Measurements from ENCODE around the gene PCDHGB3.
"Not testable (repeated sequence)": the region's sequence is repeated elsewhere in the genome, so short reads cannot be mapped to it uniquely, and the experiment has no call there.

Gene PCDHGB3

DNA sequence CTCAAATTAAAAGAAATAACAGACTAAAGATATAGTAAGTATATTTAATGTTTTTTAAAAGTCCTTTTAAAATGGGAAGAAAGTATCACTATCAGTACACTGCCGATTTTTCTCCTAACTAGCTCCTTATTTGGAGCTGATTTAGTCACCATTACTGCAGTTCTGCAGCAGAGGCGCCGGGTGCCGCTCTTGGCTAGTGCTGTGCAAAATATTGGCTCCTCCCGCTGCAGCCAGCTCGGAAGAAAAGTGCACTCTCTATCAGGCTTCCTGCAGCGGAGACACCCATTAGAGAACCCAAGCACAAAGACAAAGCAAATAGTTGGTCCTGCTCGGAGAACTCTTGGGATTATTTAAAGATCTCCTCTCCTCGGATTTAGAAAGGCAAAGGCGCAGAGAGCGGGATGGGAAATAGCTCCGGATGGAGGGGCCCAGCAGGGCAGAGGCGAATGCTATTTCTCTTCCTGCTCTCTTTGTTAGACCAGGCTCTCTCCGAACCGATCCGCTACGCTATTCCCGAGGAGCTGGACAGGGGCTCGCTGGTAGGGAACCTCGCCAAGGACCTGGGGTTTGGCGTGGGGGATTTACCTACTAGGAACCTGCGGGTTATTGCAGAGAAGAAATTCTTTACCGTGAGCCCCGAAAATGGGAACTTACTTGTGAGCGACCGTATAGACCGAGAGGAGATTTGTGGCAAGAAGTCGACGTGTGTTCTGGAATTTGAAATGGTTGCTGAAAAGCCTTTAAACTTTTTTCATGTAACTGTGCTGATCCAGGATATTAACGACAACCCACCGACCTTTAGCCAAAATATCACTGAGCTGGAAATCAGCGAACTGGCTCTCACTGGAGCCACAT is at the start of gene PCDHGB3:
Gene PCDHGB3, plus strand, starts transcription at position 249 of the 855 bp plus-strand sequence. Its CDS starts 153 bp downstream, at position 402.
- no CpG with 5 or more reads among the region's 32 CpGs for WGBS (ENCODE audit: insufficient coverage, insufficient read length)
- Histone ChIP-seq H3K4me3 (ENCODE audit: low read length) (no peak within 1 kb of the TSS), H3K27ac (ENCODE audit: low read length) (no peak within 1 kb of the TSS), H3K9me3 (ENCODE audit: control insufficient read depth, insufficient read depth, low read length) (no peaks in the 10 kb centered on the region; the same call in 1 of the 2 replicates), H3K36me3 (ENCODE audit: control insufficient read depth, insufficient read depth, low read length) (peaks cover 3% of the 10 kb centered on the region; the same call in 1 of the 2 replicates), H3K4me1 (ENCODE audit: control insufficient read depth, insufficient read depth, low read length) (no peaks in the 10 kb centered on the region), H3K27me3 (ENCODE audit: control insufficient read depth, insufficient read depth, low read length) (no peaks in the 10 kb centered on the region)
- no peak for DNase-seq (ENCODE audit: low read depth, low spot score)

DNA sequence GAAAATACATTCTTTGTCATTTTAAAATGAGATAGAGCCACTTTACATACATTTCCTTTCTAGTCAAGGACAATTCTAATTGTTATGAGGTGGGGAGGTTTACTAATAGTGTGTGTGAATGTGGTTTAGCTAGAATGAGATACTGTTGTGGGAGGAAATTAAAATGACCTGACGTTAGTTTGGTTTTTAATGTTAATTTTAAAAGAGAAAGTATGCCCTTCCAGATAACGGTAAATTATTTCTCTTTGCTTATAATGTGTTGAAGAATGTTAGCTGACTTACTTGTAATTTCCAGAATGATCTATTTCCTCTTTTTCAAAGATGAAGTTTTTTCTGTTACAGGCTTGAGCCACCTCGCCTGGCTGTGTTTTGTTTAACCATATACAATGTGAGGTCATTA is 47.8 kb upstream of the PCDHGB3 start:
- Histone ChIP-seq H3K4me1 (ENCODE audit: control insufficient read depth, insufficient read depth, low read length) (peaks cover 2% of the 10 kb centered on the region; the same call in 1 of the 2 replicates), H3K36me3 (ENCODE audit: control insufficient read depth, insufficient read depth, low read length) (peaks cover 8% of the 10 kb centered on the region; the same call in 1 of the 2 replicates), H3K4me3 (ENCODE audit: low read length) (no peak overlapping the region), H3K9me3 (ENCODE audit: control insufficient read depth, insufficient read depth, low read length) (no peaks in the 10 kb centered on the region; the same call in 1 of the 2 replicates), H3K27me3 (ENCODE audit: control insufficient read depth, insufficient read depth, low read length) (no peaks in the 10 kb centered on the region), H3K27ac (ENCODE audit: low read length) (no peak overlapping the region)
- WGBS (ENCODE audit: insufficient coverage, insufficient read length), result 100% methylated on average over 2 of the region's 3 CpGs
- no peak for DNase-seq (ENCODE audit: low read depth, low spot score)

DNA sequence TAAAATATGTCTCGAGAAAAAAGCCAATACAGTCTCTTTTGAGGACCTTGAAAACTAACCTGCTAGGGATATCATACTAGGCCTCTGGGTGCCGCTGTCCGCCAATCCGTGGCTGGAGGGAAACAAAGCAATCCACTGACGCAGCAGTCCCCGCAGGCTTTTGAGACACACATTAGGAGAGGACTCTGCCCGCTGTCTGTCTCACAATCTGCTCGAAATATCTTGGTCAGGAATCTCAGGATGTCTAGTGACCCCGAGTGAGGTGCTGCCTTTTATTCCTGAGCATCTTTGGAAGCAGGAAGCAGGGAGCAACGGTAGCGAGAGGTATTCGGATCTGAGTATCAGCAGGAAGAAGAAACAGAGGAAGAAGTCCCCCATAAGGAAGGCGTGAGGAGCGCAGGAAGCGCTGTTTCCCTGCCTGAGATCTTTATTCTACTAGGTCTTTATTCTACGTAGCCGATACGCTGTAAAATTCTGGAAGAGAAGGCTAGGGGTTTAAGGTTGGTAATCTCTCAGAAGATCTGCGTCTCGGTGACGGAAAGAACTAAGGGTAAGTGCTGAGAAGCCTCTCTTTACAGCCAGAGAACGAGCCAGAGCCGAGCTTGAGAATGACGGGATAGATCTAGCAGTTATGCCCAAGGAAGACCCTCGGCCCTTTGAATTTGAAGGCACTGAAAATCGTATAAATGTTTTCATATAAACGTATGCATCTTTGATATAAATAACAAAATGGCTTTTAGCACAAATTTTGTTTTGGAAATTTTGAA is 43.8 kb upstream of the PCDHGB3 start:
- WGBS (ENCODE audit: insufficient coverage, insufficient read length), result no CpG with 5 or more reads among the region's 27 CpGs
- Histone ChIP-seq H3K9me3 (ENCODE audit: control insufficient read depth, insufficient read depth, low read length) (no peaks in the 10 kb centered on the region), H3K4me1 (ENCODE audit: control insufficient read depth, insufficient read depth, low read length) (no peaks in the 10 kb centered on the region), H3K4me3 (ENCODE audit: low read length) (peak overlapping the region; percentile 23; the same call in 1 of the 2 replicates), H3K36me3 (ENCODE audit: control insufficient read depth, insufficient read depth, low read length) (no peaks in the 10 kb centered on the region), H3K27ac (ENCODE audit: low read length) (no peak overlapping the region), H3K27me3 (ENCODE audit: control insufficient read depth, insufficient read depth, low read length) (no peaks in the 10 kb centered on the region)
- DNase-seq (ENCODE audit: low read depth, low spot score), result peak; percentile 41

DNA sequence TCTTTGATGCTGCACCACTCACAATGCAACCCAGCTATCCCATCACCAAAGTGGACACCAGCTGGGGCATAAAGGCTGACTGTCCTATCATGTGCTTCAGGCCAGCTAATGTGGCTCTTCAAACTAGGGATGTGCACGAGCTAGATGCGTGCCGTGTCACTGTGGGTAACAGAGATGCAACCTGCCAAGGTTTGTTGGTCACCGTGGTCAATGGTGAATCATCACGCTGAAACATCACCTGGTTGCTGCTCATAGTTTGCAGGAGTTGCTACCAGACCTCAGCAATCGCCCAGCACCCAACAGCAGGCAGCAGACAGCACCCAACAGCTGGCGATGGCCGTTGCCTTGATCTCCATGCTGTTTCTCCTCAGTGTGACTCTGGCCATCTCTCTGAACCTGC is 41.8 kb upstream of the PCDHGB3 start:
- no CpG with 5 or more reads among the region's 8 CpGs for WGBS (ENCODE audit: insufficient coverage, insufficient read length)
- Histone ChIP-seq H3K27ac (ENCODE audit: low read length) (no peak overlapping the region), H3K4me1 (ENCODE audit: control insufficient read depth, insufficient read depth, low read length) (no peaks in the 10 kb centered on the region), H3K27me3 (ENCODE audit: control insufficient read depth, insufficient read depth, low read length) (no peaks in the 10 kb centered on the region), H3K36me3 (ENCODE audit: control insufficient read depth, insufficient read depth, low read length) (no peaks in the 10 kb centered on the region), H3K4me3 (ENCODE audit: low read length) (no peak overlapping the region), H3K9me3 (ENCODE audit: control insufficient read depth, insufficient read depth, low read length) (no peaks in the 10 kb centered on the region)
- DNase-seq (ENCODE audit: low read depth, low spot score), result no peak

DNA sequence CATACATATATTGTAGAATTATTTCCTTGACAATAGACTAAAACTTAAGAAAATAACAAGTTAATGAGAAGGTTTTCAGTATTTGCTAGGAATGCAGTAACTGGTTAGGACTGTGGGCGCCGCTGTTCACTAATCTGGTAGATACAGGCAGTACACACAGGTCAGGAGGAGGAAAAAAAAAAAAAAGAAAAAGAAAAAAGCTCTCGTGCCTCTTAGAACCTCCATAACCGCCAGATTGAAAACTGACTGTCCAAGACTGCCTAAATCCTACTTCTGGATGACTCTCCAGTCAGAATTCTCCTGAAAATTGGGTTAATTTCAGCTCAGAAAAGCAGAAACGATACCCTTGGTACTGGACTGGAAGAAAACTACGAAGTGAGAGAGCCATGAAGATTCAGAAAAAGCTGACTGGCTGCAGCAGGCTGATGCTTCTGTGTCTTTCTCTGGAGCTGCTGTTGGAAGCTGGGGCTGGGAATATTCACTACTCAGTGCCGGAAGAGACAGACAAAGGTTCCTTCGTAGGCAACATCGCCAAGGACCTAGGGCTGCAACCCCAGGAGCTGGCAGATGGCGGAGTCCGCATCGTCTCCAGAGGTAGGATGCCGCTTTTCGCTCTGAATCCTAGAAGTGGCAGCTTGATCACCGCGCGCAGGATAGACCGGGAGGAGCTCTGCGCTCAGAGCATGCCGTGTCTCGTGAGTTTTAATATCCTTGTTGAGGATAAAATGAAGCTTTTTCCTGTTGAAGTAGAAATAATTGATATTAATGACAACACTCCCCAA is 39.6 kb upstream of the PCDHGB3 start, which contains the start of gene PCDHGA1:
Gene PCDHGA1, plus strand, starts transcription at position 216 of the 782 bp plus-strand sequence.
- no peaks in the 10 kb centered on the region for H3K9me3 ChIP-seq (ENCODE audit: control insufficient read depth, insufficient read depth, low read length)
- WGBS (ENCODE audit: insufficient coverage, insufficient read length), result no CpG with 5 or more reads among the region's 21 CpGs
- no peaks in the 10 kb centered on the region for H3K27me3 ChIP-seq (ENCODE audit: control insufficient read depth, insufficient read depth, low read length)
- H3K36me3 ChIP-seq (ENCODE audit: control insufficient read depth, insufficient read depth, low read length), result no peaks in the 10 kb centered on the region
- H3K27ac ChIP-seq (ENCODE audit: low read length), result no peak within 1 kb of the TSS
- no peaks in the 10 kb centered on the region for H3K4me1 ChIP-seq (ENCODE audit: control insufficient read depth, insufficient read depth, low read length)
- DNase-seq (ENCODE audit: low read depth, low spot score), result no peak
- H3K4me3 ChIP-seq (ENCODE audit: low read length), result no peak within 1 kb of the TSS

DNA sequence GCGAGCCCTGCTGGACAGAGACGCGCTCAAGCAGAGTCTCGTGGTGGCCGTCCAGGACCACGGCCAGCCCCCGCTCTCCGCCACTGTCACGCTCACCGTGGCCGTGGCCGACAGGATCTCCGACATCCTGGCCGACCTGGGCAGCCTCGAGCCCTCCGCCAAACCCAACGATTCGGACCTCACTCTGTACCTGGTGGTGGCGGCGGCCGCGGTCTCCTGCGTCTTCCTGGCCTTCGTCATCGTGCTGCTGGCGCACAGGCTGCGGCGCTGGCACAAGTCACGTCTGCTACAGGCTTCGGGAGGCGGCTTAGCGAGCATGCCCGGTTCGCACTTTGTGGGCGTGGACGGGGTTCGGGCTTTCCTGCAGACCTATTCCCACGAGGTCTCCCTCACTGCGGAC is 37.5 kb upstream of the PCDHGB3 start:
- WGBS (ENCODE audit: insufficient coverage, insufficient read length), result no CpG with 5 or more reads among the region's 39 CpGs

DNA sequence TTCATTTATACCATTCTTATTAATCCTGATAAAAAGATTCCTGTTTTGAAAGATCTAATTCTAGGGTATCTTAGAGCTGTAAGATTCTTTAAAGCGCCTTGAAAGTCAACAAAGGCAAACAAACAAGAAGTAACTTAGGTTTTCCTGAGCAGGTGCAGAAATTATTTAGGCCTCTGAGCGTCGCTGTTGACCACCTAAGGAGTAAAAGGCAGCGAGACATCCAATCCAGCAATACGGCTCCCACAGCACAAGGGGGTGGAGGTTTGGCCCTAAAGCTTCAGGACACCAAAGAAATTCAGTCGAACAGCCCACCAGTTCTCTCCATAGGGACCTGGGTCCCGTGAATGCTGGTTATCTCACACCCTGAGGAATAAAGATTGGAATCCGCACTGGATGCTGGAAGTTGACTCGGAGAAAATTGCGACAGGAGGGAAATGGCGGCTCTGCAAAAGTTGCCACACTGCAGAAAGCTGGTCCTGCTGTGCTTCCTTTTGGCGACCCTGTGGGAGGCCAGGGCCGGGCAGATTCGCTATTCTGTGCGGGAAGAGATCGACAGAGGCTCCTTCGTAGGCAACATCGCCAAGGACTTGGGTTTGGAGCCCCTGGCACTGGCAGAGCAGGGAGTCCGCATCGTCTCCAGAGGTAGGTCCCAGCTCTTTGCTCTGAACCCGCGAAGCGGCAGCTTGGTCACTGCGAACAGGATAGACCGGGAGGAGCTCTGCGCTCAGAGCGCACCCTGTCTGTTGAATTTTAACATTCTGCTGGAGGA is 31.3 kb upstream of the PCDHGB3 start, which contains the start of gene PCDHGA2:
Gene PCDHGA2, plus strand, starts transcription at position 223 of the 769 bp plus-strand sequence.
- peaks cover 2% of the 10 kb centered on the region for H3K9me3 ChIP-seq (ENCODE audit: control insufficient read depth, insufficient read depth, low read length)
- DNase-seq (ENCODE audit: low read depth, low spot score), result no peak
- no peak within 1 kb of the TSS for H3K27ac ChIP-seq (ENCODE audit: low read length)
- H3K4me3 ChIP-seq (ENCODE audit: low read length), result no peak within 1 kb of the TSS
- WGBS (ENCODE audit: insufficient coverage, insufficient read length), result no CpG with 5 or more reads among the region's 27 CpGs
- no peaks in the 10 kb centered on the region for H3K4me1 ChIP-seq (ENCODE audit: control insufficient read depth, insufficient read depth, low read length)
- H3K36me3 ChIP-seq (ENCODE audit: control insufficient read depth, insufficient read depth, low read length), result no peaks in the 10 kb centered on the region
- no peaks in the 10 kb centered on the region for H3K27me3 ChIP-seq (ENCODE audit: control insufficient read depth, insufficient read depth, low read length)

More for the DNA sequence above, 37.5 kb upstream of the PCDHGB3 start:
- H3K4me1 ChIP-seq (ENCODE audit: control insufficient read depth, insufficient read depth, low read length); H3K36me3 ChIP-seq (ENCODE audit: control insufficient read depth, insufficient read depth, low read length); H3K27ac ChIP-seq (ENCODE audit: low read length); H3K27me3 ChIP-seq (ENCODE audit: control insufficient read depth, insufficient read depth, low read length); H3K9me3 ChIP-seq (ENCODE audit: control insufficient read depth, insufficient read depth, low read length); H3K4me3 ChIP-seq (ENCODE audit: low read length); DNase-seq (ENCODE audit: low read depth, low spot score): not testable (repeated sequence)

DNA sequence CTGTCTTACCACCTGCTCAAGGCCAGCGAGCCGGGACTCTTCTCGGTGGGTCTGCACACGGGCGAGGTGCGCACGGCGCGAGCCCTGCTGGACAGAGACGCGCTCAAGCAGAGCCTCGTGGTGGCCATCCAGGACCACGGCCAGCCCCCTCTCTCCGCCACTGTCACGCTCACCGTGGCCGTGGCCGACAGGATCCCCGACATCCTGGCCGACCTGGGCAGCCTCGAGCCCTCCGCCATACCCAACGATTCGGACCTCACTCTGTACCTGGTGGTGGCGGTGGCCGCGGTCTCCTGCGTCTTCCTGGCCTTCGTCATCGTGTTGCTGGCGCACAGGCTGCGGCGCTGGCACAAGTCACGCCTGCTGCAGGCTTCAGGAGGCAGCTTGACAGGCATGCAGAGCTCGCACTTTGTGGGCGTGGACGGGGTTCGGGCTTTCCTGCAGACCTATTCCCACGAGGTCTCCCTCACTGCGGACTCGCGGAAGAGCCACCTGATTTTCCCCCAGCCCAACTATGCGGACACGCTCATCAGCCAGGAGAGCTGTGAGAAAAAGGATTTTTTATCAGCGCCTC is 29.2 kb upstream of the PCDHGB3 start:
- H3K4me1 ChIP-seq (ENCODE audit: control insufficient read depth, insufficient read depth, low read length); H3K27ac ChIP-seq (ENCODE audit: low read length); H3K36me3 ChIP-seq (ENCODE audit: control insufficient read depth, insufficient read depth, low read length); H3K9me3 ChIP-seq (ENCODE audit: control insufficient read depth, insufficient read depth, low read length); H3K4me3 ChIP-seq (ENCODE audit: low read length); DNase-seq (ENCODE audit: low read depth, low spot score); H3K27me3 ChIP-seq (ENCODE audit: control insufficient read depth, insufficient read depth, low read length): not testable (repeated sequence)
- WGBS (ENCODE audit: insufficient coverage, insufficient read length), result no CpG with 5 or more reads among the region's 45 CpGs

DNA sequence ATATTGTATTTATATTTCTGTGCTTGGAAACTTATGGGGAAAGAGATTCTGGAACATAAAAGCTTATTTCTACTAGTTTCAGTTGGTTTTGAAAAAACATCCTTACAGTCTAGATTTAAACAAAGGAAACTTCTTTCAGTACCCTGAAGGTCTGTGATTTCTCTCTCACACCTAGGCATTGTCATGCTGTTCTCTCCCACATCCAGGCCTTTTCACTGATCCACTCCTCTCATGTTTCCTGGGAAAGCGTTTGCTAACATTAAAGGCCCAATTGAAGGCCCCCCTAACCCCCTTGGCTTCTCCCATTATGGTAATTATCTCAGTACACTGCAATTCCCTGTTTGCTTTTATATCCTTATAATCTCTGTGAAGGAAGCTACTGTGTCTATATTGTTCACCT is 27.3 kb upstream of the PCDHGB3 start:
- Histone ChIP-seq H3K36me3 (ENCODE audit: control insufficient read depth, insufficient read depth, low read length) (no peaks in the 10 kb centered on the region), H3K27ac (ENCODE audit: low read length) (no peak overlapping the region), H3K4me3 (ENCODE audit: low read length) (no peak overlapping the region), H3K27me3 (ENCODE audit: control insufficient read depth, insufficient read depth, low read length) (no peaks in the 10 kb centered on the region), H3K9me3 (ENCODE audit: control insufficient read depth, insufficient read depth, low read length) (peaks cover 2% of the 10 kb centered on the region), H3K4me1 (ENCODE audit: control insufficient read depth, insufficient read depth, low read length) (no peaks in the 10 kb centered on the region)
- WGBS (ENCODE audit: insufficient coverage, insufficient read length), result no CpG with 5 or more reads among the region's 1 CpG
- no peak for DNase-seq (ENCODE audit: low read depth, low spot score)

Measured in iPS DF 6.9 (cell line).